H9 (cell line): ENCODE measurements around the gene PRKAR2B. TPM values are rescaled to one million over a fixed set of nuclear protein-coding genes. Genes with fewer than 3 reads are reported as not detected.

Experiments
- DNase-seq: peaks from one replicate; pipeline ENCODE4 v3.0.0-alpha.2; 2017
- H2AFZ ChIP-seq: one replicate; pipeline ENCODE4 v1.6.1; 2013; ENCODE audit warnings: mild to moderate bottlenecking, low read length, control low read depth, moderate library complexity
- H2AK5ac ChIP-seq: 2 replicates; pipeline ENCODE4 v1.6.1; 2013; ENCODE audit warnings: low read length, control low read depth, mixed read lengths; ENCODE audit not compliant: insufficient read length
- H2BK120ac ChIP-seq: one replicate; pipeline ENCODE4 v1.6.1; 2013; ENCODE audit warnings: low read depth, mild to moderate bottlenecking, low read length, control low read depth, inconsistent platforms; ENCODE audit not compliant: poor library complexity, severe bottlenecking
- H2BK12ac ChIP-seq: 2 replicates; pipeline ENCODE4 v1.6.1; 2013; ENCODE audit warnings: low read length, control low read depth, mixed read lengths, low read depth; ENCODE audit not compliant: insufficient read length
- H2BK15ac ChIP-seq: 2 replicates; pipeline ENCODE4 v1.6.1; 2013; ENCODE audit warnings: low read depth, low read length, control low read depth
- H2BK20ac ChIP-seq: one replicate; pipeline ENCODE4 v1.6.1; 2013; ENCODE audit warnings: low read depth, mild to moderate bottlenecking, low read length, control low read depth, inconsistent platforms; ENCODE audit not compliant: poor library complexity, severe bottlenecking
- H2BK5ac ChIP-seq: 2 replicates; pipeline ENCODE4 v1.6.1; 2013; ENCODE audit warnings: low read length, control low read depth, mixed read lengths; ENCODE audit not compliant: insufficient read length
- H3K14ac ChIP-seq: 2 replicates; pipeline ENCODE4 v1.6.1; 2013; ENCODE audit warnings: low read length, control low read depth; ENCODE audit not compliant: insufficient read depth
- H3K18ac ChIP-seq: 2 replicates; pipeline ENCODE4 v1.6.1; 2013; ENCODE audit warnings: low read depth, mild to moderate bottlenecking, mixed read lengths, low read length, control low read depth; ENCODE audit not compliant: insufficient read length
- H3K23ac ChIP-seq: 2 replicates; pipeline ENCODE4 v1.6.1; 2013; ENCODE audit warnings: low read length, control low read depth, mixed read lengths, low read depth; ENCODE audit not compliant: insufficient read length
- H3K23me2 ChIP-seq: 2 replicates; pipeline ENCODE4 v1.6.1; 2013; ENCODE audit warnings: low read depth, mild to moderate bottlenecking, mixed read lengths, low read length, control low read depth; ENCODE audit not compliant: insufficient read length, poor library complexity, severe bottlenecking
- H3K27ac ChIP-seq: 2 replicates; pipeline ENCODE4 v1.5.1; 2013; ENCODE audit warnings: low read length, control low read depth, mixed read lengths, low read depth; ENCODE audit not compliant: insufficient read length
- H3K27me3 ChIP-seq: 2 replicates; pipeline ENCODE4 v1.6.1; 2013; ENCODE audit warnings: low read length, control low read depth, inconsistent platforms; ENCODE audit not compliant: insufficient read depth
- H3K4ac ChIP-seq: 2 replicates; pipeline ENCODE4 v1.6.1; 2013; ENCODE audit warnings: low read depth, mild to moderate bottlenecking, control low read depth, inconsistent platforms, low read length, moderate library complexity
- H3K4me1 ChIP-seq: 2 replicates; pipeline ENCODE4 v1.6.1; 2013; ENCODE audit warnings: low read length, control low read depth, inconsistent platforms; ENCODE audit not compliant: insufficient read depth
- H3K4me2 ChIP-seq: 2 replicates; pipeline ENCODE4 v1.6.1; 2013; ENCODE audit warnings: low read length, control low read depth, mixed read lengths; ENCODE audit not compliant: insufficient read length, insufficient read depth
- H3K56ac ChIP-seq: 2 replicates; pipeline ENCODE4 v1.6.1; 2013; ENCODE audit warnings: low read depth, mild to moderate bottlenecking, mixed read lengths, low read length, control low read depth; ENCODE audit not compliant: insufficient read length
- H3K79me1 ChIP-seq: 2 replicates; pipeline ENCODE4 v1.6.1; 2013; ENCODE audit warnings: low read depth, mild to moderate bottlenecking, moderate library complexity, low read length, control low read depth, inconsistent platforms; ENCODE audit not compliant: insufficient read depth, poor library complexity, severe bottlenecking
- H3K79me2 ChIP-seq: 2 replicates; pipeline ENCODE4 v1.6.1; 2013; ENCODE audit warnings: low read length, control low read depth, inconsistent platforms; ENCODE audit not compliant: insufficient read depth
- H3K9ac ChIP-seq: 2 replicates; pipeline ENCODE4 v1.6.1; 2013; ENCODE audit warnings: low read length, control low read depth, mixed read lengths; ENCODE audit not compliant: insufficient read length; ENCODE audit errors: extremely low read depth
- H3K9me3 ChIP-seq: one replicate; pipeline ENCODE4 v1.6.1; 2013; ENCODE audit warnings: low read depth, low read length, inconsistent platforms; ENCODE audit not compliant: control insufficient read depth
- H3T11ph ChIP-seq: one replicate; pipeline ENCODE4 v1.6.1; 2013; ENCODE audit warnings: mild to moderate bottlenecking, low read length, control low read depth, inconsistent platforms
- H4K20me1 ChIP-seq: one replicate; pipeline ENCODE4 v1.6.1; 2013; ENCODE audit not compliant: control insufficient read depth, insufficient read length, insufficient read depth
- H4K5ac ChIP-seq: 2 replicates; pipeline ENCODE4 v1.6.1; 2013; ENCODE audit warnings: low read depth, mild to moderate bottlenecking, mixed read lengths, low read length, control low read depth; ENCODE audit not compliant: insufficient read length
- H4K8ac ChIP-seq: replicated peaks from 2 replicates; pipeline ENCODE4 v1.6.1; 2013; ENCODE audit warnings: low read length, control low read depth, mixed read lengths, low read depth; ENCODE audit not compliant: insufficient read length
- H4K91ac ChIP-seq: 2 replicates; pipeline ENCODE4 v1.6.1; 2013; ENCODE audit warnings: low read depth, mild to moderate bottlenecking, moderate library complexity, mixed read lengths, low read length, control low read depth; ENCODE audit not compliant: insufficient read length
- H3K27ac Mint-ChIP-seq, 3 experiments: 2 replicates in 2 of 3; 3 replicates in 1 of 3; pipeline ENCODE4 v1.8.0; 2020 to 2021; ENCODE audit warnings: mixed read lengths in 3 of 3, mild to moderate bottlenecking in 1 of 3, moderate library complexity in 1 of 3
- H3K27me3 Mint-ChIP-seq: 2 replicates; pipeline ENCODE4 v1.8.0; 2021; ENCODE audit warnings: low read depth, mild to moderate bottlenecking, moderate library complexity, mixed read lengths
- H3K36me3 Mint-ChIP-seq, 3 experiments: 2 replicates in 2 of 3; 3 replicates in 1 of 3; pipeline ENCODE4 v1.8.0; 2020 to 2021; ENCODE audit warnings: low read depth in 3 of 3, mixed read lengths in 3 of 3; ENCODE audit not compliant: insufficient read depth in 1 of 3
- H3K4me1 Mint-ChIP-seq, 2 experiments: 2 replicates each; pipeline ENCODE4 v1.8.0; 2020; ENCODE audit warnings: mixed read lengths in 2 of 2
- H3K4me3 Mint-ChIP-seq, 2 experiments: 2 replicates in 1 of 2; 3 replicates in 1 of 2; pipeline ENCODE4 v1.8.0; 2020 to 2021; ENCODE audit warnings: mild to moderate bottlenecking in 2 of 2, mixed read lengths in 2 of 2, moderate library complexity in 1 of 2
- H3K9me3 Mint-ChIP-seq, 2 experiments: 2 replicates in 1 of 2; 3 replicates in 1 of 2; pipeline ENCODE4 v1.8.0; 2020; ENCODE audit warnings: mild to moderate bottlenecking in 2 of 2, mixed read lengths in 2 of 2, moderate library complexity in 1 of 2
- CTCF ChIP-seq: fragments of 200-600 bp; sonication (generic); conservative IDR thresholded peaks from 3 replicates; pipeline ENCODE4 v1.8.0; 2021; ENCODE audit warnings: antibody characterized with exemption, mild to moderate bottlenecking
- WGBS: extraction: QIAGEN DNeasy Blood & Tissue Kit; methylation state at CpG from one replicate; pipeline ENCODE4 v1.1.7; 2013; ENCODE audit warnings: missing lambda C conversion rate, low lambda C conversion rate, mixed read lengths; ENCODE audit not compliant: insufficient read length; ENCODE audit errors: extremely low coverage; 5-methylcytosine and 5-hydroxymethylcytosine counted together
- total RNA-seq: library from RNA; stranded (reverse); gene quantifications from 2 replicates; pipeline ENCODE4 v1.2.1, GENCODE V29; 2021

Gene PRKAR2B
- total RNA-seq, 1 experiment from 2014 or later: 16.6 TPM

DNA sequence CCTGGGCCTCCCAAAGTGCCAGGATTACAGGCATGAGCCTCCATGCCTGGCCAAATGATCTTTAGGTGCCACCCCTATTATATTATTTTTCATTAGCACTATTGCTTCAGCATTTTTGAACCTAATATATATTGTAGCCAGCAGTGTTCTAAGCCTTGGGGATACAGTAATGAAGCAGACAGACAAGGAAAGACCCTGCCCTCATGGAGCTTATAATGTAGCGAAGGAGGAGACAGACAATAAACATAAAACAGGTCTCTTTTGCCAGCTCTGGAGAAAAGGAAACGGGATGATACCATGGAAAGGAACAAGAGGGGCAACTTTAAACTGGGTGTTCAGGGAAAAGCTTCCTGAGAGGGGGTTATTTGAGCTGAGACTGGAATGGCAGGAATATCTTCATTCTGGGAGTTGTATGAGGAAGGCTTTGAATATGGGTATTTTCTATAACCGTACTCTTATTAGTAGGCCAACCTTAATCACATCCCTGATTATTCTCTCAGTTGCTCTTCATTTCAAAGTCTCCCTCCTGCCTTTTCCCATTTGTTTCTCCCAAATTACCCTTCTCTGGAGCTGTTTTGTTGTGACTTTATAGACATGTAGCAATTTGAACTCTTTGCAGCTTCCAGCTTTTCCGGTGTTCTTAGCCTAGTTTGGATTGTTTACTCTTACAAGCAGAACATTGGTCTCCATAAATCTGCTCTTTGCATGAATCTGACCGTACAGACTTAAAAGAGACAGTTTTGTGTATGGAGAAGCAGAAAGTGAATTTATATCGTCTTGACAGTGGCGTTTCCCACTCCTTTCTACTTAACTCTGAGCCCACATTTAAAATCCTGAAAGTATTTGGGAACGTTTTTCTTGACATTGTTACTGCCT, 19.0 kb downstream of the PRKAR2B start:
- Histone ChIP-seq H3K27me3 (no peaks in the 10 kb centered on the region), H3K14ac (no peak overlapping the region), H3K23ac (no peak overlapping the region), H3K23me2 (no peaks in the 10 kb centered on the region), H3K4me1 (peaks cover 4% of the 10 kb centered on the region; the same call in 1 of the 2 replicates), H3K4ac (no peak overlapping the region), H4K91ac (no peak overlapping the region), H3K9me3 (no peaks in the 10 kb centered on the region), H3K79me2 (no peaks in the 10 kb centered on the region), H3K27ac (no peak overlapping the region), H3K18ac (no peak overlapping the region), H2AFZ (no peak overlapping the region), H2BK20ac (no peak overlapping the region), H3K4me2 (no peak overlapping the region), H3K79me1 (no peaks in the 10 kb centered on the region), H2BK5ac (no peak overlapping the region), H4K5ac (no peak overlapping the region), H3K56ac (no peak overlapping the region), H2BK120ac (no peak overlapping the region), H3K9ac (no peak overlapping the region), H3T11ph (no peak overlapping the region), H2AK5ac (no peak overlapping the region), H4K20me1 (no peaks in the 10 kb centered on the region), H2BK12ac (no peak overlapping the region), H4K8ac (no peak overlapping the region), H2BK15ac (no peak overlapping the region)
- Mint-ChIP-seq H3K4me3 (no peak overlapping the region), H3K9me3 (no peaks in the 10 kb centered on the region), H3K27me3 (no peaks in the 10 kb centered on the region), H3K4me1 (peaks cover 18 to 29% of the 10 kb centered on the region in 2 experiments), H3K27ac (peak overlapping the region in 1 of 3 experiments; percentile 30; a peak in 1 of 7 replicates), H3K36me3 (no peaks in the 10 kb centered on the region)
- DNase-seq: no peak
- no peak for TF ChIP-seq CTCF
- no CpG with 5 or more reads among the region's 8 CpGs for WGBS
